Suppressor macrophage (primary cell): Measurements from ENCODE around the gene ETFA.
"Not testable (repeated sequence)": the region's sequence is repeated elsewhere in the genome, so short reads cannot be mapped to it uniquely, and the experiment has no call there.

ENCODE experiments used
- DNase-seq, 4 experiments: peaks; one replicate each; pipeline ENCODE4 v3.0.0-alpha.2; 2020 to 2022

Gene ETFA

GRCh38 chr15:76270876-76271275 lies 40.4 kb downstream of the ETFA start:
- no peak for DNase-seq

DNA sequence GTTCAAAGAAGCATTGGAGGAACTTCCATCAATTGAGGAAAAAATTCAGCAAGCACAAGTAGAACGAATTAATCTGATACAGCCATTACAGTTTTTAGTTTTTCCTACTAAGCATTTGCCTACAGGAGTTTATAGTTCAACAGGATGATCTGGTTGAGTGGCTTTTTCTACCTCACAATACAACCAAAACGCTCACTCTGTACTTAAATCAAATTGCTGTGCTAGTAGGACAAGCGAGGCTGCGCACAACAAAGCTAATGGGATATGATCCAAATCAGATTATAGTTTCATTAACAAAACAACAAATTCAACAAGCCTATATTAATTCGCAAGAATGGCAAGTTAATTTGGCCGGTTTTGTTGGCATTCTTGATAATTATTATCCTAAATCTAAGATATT lies 44.2 kb downstream of the ETFA start:
- DNase-seq = no peak

DNA sequence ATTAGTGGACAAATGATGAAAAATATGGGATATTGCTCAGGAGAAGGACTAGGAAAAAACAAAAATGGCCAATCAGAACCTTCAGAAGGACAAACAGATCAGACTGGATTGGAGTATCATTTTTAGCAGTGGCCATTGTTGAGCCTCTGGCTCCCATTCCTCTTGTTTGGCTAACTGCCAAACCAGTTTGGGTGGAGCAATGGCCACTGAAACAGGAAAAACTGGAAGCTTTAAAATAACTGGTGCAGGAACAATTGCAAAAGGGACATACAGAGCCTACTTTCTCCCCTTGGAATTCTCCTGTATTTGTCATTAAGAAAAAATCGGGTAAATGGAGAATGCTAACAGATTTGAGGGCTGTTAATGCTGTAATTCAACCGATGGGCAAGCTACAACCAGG lies 45.5 kb downstream of the ETFA start:
- not testable (repeated sequence) for DNase-seq

DNA sequence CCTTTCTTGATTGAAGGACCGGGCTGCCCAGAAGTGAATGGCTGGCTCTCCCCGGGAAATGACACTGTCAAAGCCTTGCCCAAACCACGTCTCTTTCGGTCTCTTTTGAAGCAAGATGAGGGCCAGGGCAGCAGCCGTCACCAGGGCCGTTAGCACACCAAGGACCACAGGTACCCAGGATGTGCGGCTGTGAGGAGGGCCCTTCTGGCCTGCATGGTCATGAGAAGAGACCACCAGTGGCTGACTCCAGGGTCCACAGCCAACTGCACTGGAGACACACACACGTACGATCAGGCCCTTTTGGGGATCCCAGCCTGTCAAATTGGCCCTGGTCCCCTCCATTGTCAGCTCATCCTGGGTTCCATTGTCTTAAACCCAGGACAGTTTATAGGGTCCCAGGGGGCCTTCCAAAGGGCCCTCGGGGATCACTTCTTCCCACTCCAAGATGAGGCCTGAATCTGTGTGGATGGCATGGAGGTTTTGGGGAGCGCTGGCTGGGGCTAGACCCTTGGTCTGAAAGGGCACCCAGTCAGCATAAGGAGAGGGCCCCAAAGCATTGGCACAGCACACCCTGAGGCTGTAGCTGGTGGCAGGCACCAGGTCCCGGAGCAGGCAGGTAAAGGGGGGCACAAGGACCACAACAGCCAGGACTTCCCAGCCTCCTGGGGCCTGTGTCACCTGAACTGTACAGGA lies 50.9 kb downstream of the ETFA start:
- no peak for DNase-seq

- DNase-seq = no peak
Measured at GRCh38 chr15:76259392-76259791, 51.9 kb downstream of the ETFA start.

GRCh38 chr15:76258460-76258859 lies 52.8 kb downstream of the ETFA start:
- DNase-seq = no peak

- DNase-seq = no peak
Measured at GRCh38 chr15:76253691-76254473, 57.4 kb downstream of the ETFA start.

DNA sequence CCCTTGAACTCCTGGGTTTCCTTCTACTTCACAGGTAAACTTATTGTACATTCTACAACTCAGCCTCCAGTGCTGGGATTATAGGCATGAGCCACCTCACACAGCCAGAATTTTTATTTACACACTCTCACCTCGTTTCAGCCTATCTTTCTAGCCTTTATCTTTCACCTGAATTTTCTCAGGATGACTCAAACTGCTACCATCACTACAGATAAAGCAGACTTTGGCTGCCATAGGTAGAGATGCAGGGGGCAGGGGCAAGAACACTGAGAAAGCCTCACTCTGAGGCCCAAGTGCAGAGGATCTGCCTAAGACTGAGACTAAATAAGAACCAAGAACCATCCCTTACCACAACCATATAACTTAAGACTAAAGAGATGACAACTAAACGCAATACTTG lies 59.0 kb downstream of the ETFA start:
- no peak for DNase-seq

GRCh38 chr15:76251717-76252116 lies 59.6 kb downstream of the ETFA start:
- DNase-seq = no peak

GRCh38 chr15:76245072-76245610 lies 66.1 kb downstream of the ETFA start:
- DNase-seq = no peak

DNA sequence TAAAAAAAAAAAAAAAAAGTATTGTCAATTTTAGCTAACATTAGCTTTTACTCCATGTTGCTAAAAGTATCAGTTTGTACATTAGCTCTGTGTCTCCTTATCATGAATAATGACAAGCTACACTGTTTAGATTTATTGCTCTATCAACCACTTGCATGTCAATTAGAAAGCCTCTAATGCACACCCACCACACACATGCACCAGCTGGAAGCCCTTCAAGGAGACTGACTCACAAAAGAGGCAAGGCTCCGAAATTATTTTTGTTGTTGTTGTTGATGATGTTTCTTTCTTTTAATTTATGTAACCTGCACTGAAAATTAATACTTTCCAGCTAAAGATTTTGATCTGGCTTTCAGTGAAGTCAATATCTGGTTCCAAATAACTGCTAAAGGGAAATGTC lies 71.5 kb downstream of the ETFA start:
- DNase-seq = no peak

DNA sequence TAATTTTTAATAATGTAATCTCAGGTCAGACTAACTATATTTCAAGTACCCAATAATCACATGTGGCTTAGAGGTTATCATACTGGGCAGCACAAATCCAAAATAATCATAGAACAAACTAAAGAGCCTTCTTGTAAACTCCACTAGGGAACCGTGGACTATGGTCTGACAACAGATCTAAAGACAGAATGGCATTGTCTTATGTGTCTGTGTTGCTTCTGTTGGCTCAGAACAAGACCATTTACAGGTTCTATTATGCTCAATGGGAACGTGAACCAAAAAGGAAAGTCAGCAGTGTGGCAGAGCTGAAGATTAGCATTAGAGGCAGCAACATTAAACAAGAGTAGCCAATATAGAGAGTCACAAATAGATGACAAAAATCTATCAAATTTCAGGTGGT lies 74.9 kb downstream of the ETFA start:
- DNase-seq = no peak

- DNase-seq = peak in 3 of 4 experiments; percentile 14 to 66 (median 53)
Measured at GRCh38 chr15:76235186-76235826, 76.0 kb downstream of the ETFA start.

DNA sequence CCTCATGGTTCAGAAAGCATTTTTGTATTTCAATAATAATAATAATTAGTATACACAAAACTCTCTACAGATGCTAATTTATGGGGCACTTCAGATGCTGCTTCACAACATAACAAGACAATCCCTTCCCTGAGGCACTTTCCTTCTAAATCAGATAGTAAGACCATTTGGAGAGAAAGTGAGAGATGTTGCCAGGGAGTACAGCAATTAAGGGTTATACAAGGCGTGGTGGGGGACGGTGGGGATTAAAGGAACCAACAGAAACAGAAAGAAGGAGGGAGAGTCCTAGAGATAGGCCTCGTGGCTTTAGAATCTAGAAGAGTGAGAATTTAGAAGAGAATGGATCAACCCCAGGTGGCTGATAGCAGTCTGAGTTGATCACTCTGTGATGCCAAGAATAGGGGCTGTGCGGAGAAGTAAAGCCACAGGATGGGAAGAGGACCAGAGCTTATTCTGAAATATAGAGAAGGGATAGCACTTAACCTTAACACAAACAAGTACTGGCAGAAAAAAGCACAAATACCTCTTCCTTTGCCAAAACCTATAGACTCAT lies 76.9 kb downstream of the ETFA start:
- DNase-seq = no peak

GRCh38 chr15:76233921-76234320 lies 77.3 kb downstream of the ETFA start:
- DNase-seq = no peak

- no peak for DNase-seq
Measured at GRCh38 chr15:76229266-76229665, 82.0 kb downstream of the ETFA start.

- no peak for DNase-seq
Measured at GRCh38 chr15:76223521-76223920, 87.7 kb downstream of the ETFA start.

- no peak for DNase-seq
Measured at GRCh38 chr15:76222159-76222558, 89.1 kb downstream of the ETFA start.

DNA sequence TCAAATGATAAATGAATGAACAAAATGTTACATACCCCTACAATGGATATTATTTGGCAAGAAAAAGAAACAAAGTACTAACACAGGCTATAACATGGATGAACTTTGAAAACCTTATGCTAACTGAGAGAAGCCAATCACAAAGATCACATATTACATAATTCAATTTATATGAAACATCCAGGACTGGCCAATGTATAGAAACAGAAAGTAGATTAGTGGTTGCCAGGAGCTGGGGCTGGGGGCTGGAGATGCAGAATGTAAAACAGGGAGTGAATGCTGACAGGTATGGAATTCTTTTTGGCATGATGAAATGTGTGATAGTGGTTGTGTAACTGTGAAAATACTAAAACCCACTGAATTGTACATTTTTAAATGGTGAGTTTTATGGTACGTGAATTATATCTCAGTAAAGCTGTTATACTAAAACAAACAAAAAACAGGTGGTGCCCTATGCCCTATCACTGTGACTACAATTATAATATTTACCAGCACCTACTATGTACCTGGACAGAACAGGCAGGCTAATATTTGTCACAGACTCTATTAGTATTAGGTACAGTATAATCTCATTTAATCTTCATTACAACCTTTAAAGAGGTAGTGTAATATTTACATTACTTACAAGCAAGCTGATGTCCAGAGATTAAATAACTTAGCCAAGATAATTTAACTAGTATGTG lies 90.0 kb downstream of the ETFA start:
- no peak for DNase-seq

GRCh38 chr15:76217882-76218217 lies 93.4 kb downstream of the ETFA start:
- DNase-seq = no peak

- no peak for DNase-seq
Measured at GRCh38 chr15:76217029-76217881, 94.0 kb downstream of the ETFA start.

GRCh38 chr15:76215634-76216033 lies 95.6 kb downstream of the ETFA start:
- no peak for DNase-seq
